Fibroblast of lung (primary cell): ENCODE measurements around the gene LRIT3.
A peak's percentile ranks its signal among the peaks of the same experiment; 100 is the strongest.

Source experiments
- EZH2 ChIP-seq: IDR thresholded peaks from 2 replicates; pipeline ENCODE4 v1.5.1; 2012; ENCODE audit warnings: low read length, control low read depth, mild to moderate bottlenecking; ENCODE audit errors: missing control alignments
- TF ChIP-seq, protein P1 (sequence below), 2 donors: IDR thresholded peaks in 1 of 2; conservative IDR thresholded peaks in 1 of 2; 1 replicate in 1 of 2; 2 replicates in 1 of 2; pipeline ENCODE4 v1.5.1; 2011 to 2012; ENCODE audit warnings: low read length in 2 of 2, control low read depth in 1 of 2, inconsistent platforms in 1 of 2, low read depth in 1 of 2, mild to moderate bottlenecking in 1 of 2

DNA sequence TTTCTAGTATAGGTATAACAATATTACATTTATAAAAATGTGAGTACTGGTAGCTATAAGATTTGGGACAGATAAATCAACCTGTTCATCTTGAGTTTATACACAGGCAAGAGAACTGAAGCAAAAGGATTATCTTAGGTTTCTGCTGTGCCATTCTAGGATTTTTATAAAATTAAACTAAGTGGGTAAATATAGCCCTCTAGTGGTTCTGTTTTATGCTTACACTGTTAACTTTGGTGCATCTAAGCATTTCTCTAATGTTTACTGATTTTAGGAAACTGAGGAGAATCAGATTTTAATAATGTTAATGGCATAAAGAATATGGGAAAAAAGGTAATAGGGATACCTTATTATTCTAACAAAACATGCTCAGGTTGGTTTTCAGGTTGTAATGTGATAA is 21.2 kb upstream of the LRIT3 start:
- TF ChIP-seq, protein P1, sequence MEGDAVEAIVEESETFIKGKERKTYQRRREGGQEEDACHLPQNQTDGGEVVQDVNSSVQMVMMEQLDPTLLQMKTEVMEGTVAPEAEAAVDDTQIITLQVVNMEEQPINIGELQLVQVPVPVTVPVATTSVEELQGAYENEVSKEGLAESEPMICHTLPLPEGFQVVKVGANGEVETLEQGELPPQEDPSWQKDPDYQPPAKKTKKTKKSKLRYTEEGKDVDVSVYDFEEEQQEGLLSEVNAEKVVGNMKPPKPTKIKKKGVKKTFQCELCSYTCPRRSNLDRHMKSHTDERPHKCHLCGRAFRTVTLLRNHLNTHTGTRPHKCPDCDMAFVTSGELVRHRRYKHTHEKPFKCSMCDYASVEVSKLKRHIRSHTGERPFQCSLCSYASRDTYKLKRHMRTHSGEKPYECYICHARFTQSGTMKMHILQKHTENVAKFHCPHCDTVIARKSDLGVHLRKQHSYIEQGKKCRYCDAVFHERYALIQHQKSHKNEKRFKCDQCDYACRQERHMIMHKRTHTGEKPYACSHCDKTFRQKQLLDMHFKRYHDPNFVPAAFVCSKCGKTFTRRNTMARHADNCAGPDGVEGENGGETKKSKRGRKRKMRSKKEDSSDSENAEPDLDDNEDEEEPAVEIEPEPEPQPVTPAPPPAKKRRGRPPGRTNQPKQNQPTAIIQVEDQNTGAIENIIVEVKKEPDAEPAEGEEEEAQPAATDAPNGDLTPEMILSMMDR (conservative IDR thresholded peaks at IDR 0.05 in 1 of 2, IDR thresholded peaks at IDR 0.05 in 1 of 2; ENCODE audit: low read depth in 1 of 2, low read length in 2 of 2): peak in 1 of 2 donors; percentile 55
- TF ChIP-seq EZH2: no peak
